Measurements from ENCODE around the gene CYBC1. TPM values are rescaled to one million over a fixed set of nuclear protein-coding genes. Genes with fewer than 3 reads are reported as not detected.

CYBC1 gene
- total and polyA plus RNA-seq, 2 of the 4 experiments (the other 2 are of a cell fraction), result 75.1 to 76.7 TPM

DNA sequence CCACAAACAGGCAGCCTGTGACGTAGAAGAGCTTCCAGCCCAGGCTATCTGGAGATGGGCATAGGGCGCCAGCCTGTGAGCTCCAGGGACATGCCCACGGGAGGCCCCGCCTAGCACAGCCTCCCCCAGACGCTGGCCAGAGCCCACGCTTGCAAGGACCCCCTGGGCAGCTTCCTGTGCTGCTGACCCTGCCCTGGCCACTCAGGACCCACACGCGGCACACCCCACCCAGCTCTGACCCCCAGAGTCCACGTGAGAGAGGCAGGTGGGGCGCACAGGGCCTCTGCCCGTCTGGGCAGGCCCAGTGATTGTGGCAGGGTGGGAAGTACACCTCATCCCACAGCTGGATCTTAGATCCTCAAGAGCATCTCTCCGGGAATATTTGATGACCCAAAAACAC, 3.9 kb downstream of the CYBC1 start:
- no peak overlapping the region for H3K4me3 ChIP-seq (ENCODE audit: insufficient read depth, low read depth, low read length)
- H2AFZ ChIP-seq (replicated peaks; ENCODE audit: low read length, poor library complexity), result no peak overlapping the region
- TF ChIP-seq BHLHE40 (IDR thresholded peaks at IDR 0.05; ENCODE audit: low read depth, low read length), result no peak
- TF ChIP-seq, protein P1, sequence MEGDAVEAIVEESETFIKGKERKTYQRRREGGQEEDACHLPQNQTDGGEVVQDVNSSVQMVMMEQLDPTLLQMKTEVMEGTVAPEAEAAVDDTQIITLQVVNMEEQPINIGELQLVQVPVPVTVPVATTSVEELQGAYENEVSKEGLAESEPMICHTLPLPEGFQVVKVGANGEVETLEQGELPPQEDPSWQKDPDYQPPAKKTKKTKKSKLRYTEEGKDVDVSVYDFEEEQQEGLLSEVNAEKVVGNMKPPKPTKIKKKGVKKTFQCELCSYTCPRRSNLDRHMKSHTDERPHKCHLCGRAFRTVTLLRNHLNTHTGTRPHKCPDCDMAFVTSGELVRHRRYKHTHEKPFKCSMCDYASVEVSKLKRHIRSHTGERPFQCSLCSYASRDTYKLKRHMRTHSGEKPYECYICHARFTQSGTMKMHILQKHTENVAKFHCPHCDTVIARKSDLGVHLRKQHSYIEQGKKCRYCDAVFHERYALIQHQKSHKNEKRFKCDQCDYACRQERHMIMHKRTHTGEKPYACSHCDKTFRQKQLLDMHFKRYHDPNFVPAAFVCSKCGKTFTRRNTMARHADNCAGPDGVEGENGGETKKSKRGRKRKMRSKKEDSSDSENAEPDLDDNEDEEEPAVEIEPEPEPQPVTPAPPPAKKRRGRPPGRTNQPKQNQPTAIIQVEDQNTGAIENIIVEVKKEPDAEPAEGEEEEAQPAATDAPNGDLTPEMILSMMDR (conservative IDR thresholded peaks at IDR 0.05; ENCODE audit: low read depth, low read length), result no peak
- no peak for TF ChIP-seq RFX5 (IDR thresholded peaks at IDR 0.05; ENCODE audit: low read depth, low read length)
- TF ChIP-seq MXI1 (IDR thresholded peaks at IDR 0.05; ENCODE audit: borderline replicate concordance, low read depth, low read length), result no peak
- no peak for TF ChIP-seq POLR2A (IDR thresholded peaks at IDR 0.05; ENCODE audit: low read depth, low read length)
- TF ChIP-seq, protein P2, sequence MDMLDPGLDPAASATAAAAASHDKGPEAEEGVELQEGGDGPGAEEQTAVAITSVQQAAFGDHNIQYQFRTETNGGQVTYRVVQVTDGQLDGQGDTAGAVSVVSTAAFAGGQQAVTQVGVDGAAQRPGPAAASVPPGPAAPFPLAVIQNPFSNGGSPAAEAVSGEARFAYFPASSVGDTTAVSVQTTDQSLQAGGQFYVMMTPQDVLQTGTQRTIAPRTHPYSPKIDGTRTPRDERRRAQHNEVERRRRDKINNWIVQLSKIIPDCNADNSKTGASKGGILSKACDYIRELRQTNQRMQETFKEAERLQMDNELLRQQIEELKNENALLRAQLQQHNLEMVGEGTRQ (IDR thresholded peaks at IDR 0.05; ENCODE audit: low read depth, low read length), result no peak
- no peak for TF ChIP-seq CEBPB (IDR thresholded peaks at IDR 0.05; ENCODE audit: low read depth, low read length)
- no peak for TF ChIP-seq SMC3 (IDR thresholded peaks at IDR 0.05; ENCODE audit: low read depth, low read length)
- no peak for TF ChIP-seq MAZ (IDR thresholded peaks at IDR 0.05; ENCODE audit: borderline replicate concordance, low read depth, low read length)
- TF ChIP-seq RAD21 (IDR thresholded peaks at IDR 0.05; ENCODE audit: low read length), result no peak
- TF ChIP-seq RCOR1 (IDR thresholded peaks at IDR 0.05; ENCODE audit: insufficient replicate concordance, low read length), result no peak
- no peak for TF ChIP-seq NFE2L2 (IDR thresholded peaks at IDR 0.05; ENCODE audit: low read depth, low read length)
- TF ChIP-seq FOS (IDR thresholded peaks at IDR 0.05; ENCODE audit: low read depth, low read length), result no peak
- TF ChIP-seq MAFK (IDR thresholded peaks at IDR 0.05; ENCODE audit: low read depth, low read length), result no peak
- no peak for TF ChIP-seq CHD1 (IDR thresholded peaks at IDR 0.05; ENCODE audit: low read depth, low read length)
- TF ChIP-seq, protein P3, sequence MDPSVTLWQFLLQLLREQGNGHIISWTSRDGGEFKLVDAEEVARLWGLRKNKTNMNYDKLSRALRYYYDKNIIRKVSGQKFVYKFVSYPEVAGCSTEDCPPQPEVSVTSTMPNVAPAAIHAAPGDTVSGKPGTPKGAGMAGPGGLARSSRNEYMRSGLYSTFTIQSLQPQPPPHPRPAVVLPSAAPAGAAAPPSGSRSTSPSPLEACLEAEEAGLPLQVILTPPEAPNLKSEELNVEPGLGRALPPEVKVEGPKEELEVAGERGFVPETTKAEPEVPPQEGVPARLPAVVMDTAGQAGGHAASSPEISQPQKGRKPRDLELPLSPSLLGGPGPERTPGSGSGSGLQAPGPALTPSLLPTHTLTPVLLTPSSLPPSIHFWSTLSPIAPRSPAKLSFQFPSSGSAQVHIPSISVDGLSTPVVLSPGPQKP (IDR thresholded peaks at IDR 0.05; ENCODE audit: borderline replicate concordance, low read depth, low read length), result no peak
- H3K4ac ChIP-seq (ENCODE audit: low read depth, low read length), result no peak overlapping the region
- H2AK9ac ChIP-seq (replicated peaks; ENCODE audit: low read depth, low read length, poor library complexity), result no peak overlapping the region
- no TSS peak for BruUV-seq (replicated peaks)
- peaks cover 43% of the 10 kb centered on the region for H3K36me3 ChIP-seq (ENCODE audit: control insufficient read depth, insufficient read depth, low read length)
- peaks cover 11% of the 10 kb centered on the region; the same call in 1 of the 2 replicates for H3K4me1 ChIP-seq (ENCODE audit: control insufficient read depth, insufficient read depth, low read length)
- no peak overlapping the region for H4K8ac ChIP-seq (ENCODE audit: low read depth in 2 of 2, low read length in 2 of 2)
- H4K20me1 ChIP-seq (ENCODE audit: insufficient read depth, low read length), result peaks cover 14% of the 10 kb centered on the region
- CTCF ChIA-PET, result no interaction called here
- 97% methylated on average over 5 of the region's 12 CpGs; no CpG with 5 or more reads in 1 of the 2 experiments for WGBS, 2 experiments (ENCODE audit: extremely low coverage in 2 of 2, insufficient read length in 1 of 2)
- no peak overlapping the region for H4K91ac ChIP-seq (ENCODE audit: insufficient read depth, low read depth, low read length)
- no peak overlapping the region for H2BK5ac ChIP-seq (ENCODE audit: low read depth, low read length, poor library complexity, severe bottlenecking)
- intact Hi-C loops (cut with micrococcal nuclease), result no loop called here
- dilution Hi-C loops (cut with HindIII; ENCODE audit: low sequenced_read_pairs, unreplicated experiment), result no loop called here
- H2AK5ac ChIP-seq (ENCODE audit: low read depth, low read length), result no peak overlapping the region
- no peak overlapping the region for H3K4me2 ChIP-seq (ENCODE audit: low read depth, low read length)
- H3K9me1 ChIP-seq (ENCODE audit: insufficient read depth, low read length), result 0 out of 2 replicates have a peak, but pooled peaks cover 8% of the 10 kb centered on the region
- in situ Hi-C loops (cut with MboI; ENCODE audit: low sequenced_read_pairs), result no loop called here
- DNase-seq (no peak), ATAC-seq (ENCODE audit: low read depth) (no peak)
- no peak overlapping the region for H3K27ac ChIP-seq (ENCODE audit: insufficient read depth, low read length)
- no peaks in the 10 kb centered on the region for H3K9me3 ChIP-seq (ENCODE audit: control insufficient read depth, insufficient read depth, low read length)
- no peak overlapping the region for H2BK20ac ChIP-seq (ENCODE audit: low read depth, low read length)
- H3K56ac ChIP-seq (ENCODE audit: extremely low read depth, insufficient read depth, low read length), result no peak overlapping the region
- H4K5ac ChIP-seq (ENCODE audit: low read depth, low read length), result no peak overlapping the region
- H3K18ac ChIP-seq (ENCODE audit: low read depth, low read length), result no peak overlapping the region
- H2BK15ac ChIP-seq (ENCODE audit: low read depth, low read length), result no peak overlapping the region
- no peak overlapping the region for H2BK120ac ChIP-seq (ENCODE audit: low read depth, low read length)
- H3K27me3 ChIP-seq (ENCODE audit: control insufficient read depth, insufficient read depth, low read length), result no peaks in the 10 kb centered on the region
- H3K23ac ChIP-seq (ENCODE audit: low read depth, low read length), result no peak overlapping the region
- no peak overlapping the region for H3K9ac ChIP-seq (ENCODE audit: low read depth, low read length)
- POLR2A ChIA-PET (ENCODE audit: unreplicated experiment), result no interaction called here
- no peak overlapping the region for H3K14ac ChIP-seq (replicated peaks; ENCODE audit: low read depth, low read length)
- H3K79me1 ChIP-seq (ENCODE audit: low read depth in 1 of 2, low read length in 2 of 2), result peaks cover 23 to 50% of the 10 kb centered on the region in 2 experiments

Measured in IMR-90 (cell line).